Measurements from ENCODE around the gene NTM.

The NTM gene

DNA sequence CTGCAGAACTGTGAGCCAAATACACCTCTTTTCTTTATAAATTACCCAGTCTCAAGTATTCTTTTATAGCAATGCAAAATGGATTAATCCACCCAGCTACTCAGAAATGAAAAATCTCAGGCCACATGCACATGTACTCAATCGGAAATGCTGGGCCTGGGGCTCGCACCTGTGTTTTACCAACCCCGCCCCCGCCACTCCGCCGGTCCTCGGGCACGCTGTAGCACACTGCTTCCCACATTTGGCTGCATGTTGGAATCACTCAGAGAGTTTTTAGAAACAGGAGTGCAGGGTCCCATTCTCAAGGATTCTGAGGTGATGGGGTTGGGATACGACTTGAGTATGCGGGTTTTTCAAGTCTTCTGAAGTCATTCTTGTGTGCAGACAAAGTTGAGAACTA lies 284.4 kb downstream of the NTM start:
- ChIA-PET POLR2A (no interaction called here), CTCF (no interaction called here)
- Histone ChIP-seq H3K4me3 (ENCODE audit: low read depth, low read length) (no peak overlapping the region), H3K4me1 (ENCODE audit: control insufficient read depth, insufficient read depth, low read length) (no peaks in the 10 kb centered on the region), H3K36me3 (ENCODE audit: control insufficient read depth in 2 of 2, insufficient read depth in 1 of 2, low read length in 2 of 2) (no peaks in the 10 kb centered on the region), H3K9me3 (ENCODE audit: control insufficient read depth, insufficient read depth, low read depth, low read length) (no peaks in the 10 kb centered on the region), H3K27ac (ENCODE audit: extremely low read depth, low read depth, low read length) (no peak overlapping the region)
- TF ChIP-seq ZEB2 (tag by site-specific recombination; IDR thresholded peaks at IDR 0.05) (no peak), ZNF274 (IDR thresholded peaks at IDR 0.05; ENCODE audit: low read length) (no peak), ZNF274 (tag by site-specific recombination; IDR thresholded peaks at IDR 0.05; ENCODE audit: borderline replicate concordance) (no peak), SCRT2 (tag by site-specific recombination; IDR thresholded peaks at IDR 0.05) (no peak), ZNF133 (tag by site-specific recombination; IDR thresholded peaks at IDR 0.05) (no peak), PRDM1 (tag by site-specific recombination; IDR thresholded peaks at IDR 0.05) (no peak), TRIM28 (IDR thresholded peaks at IDR 0.05; ENCODE audit: borderline replicate concordance, low read length) (no peak), TCF7L2 (IDR thresholded peaks at IDR 0.05; ENCODE audit: borderline replicate concordance, low read depth, low read length) (no peak), ZNF558 (tag by site-specific recombination; IDR thresholded peaks at IDR 0.05) (no peak), KLF7 (tag by site-specific recombination; IDR thresholded peaks at IDR 0.05; ENCODE audit: borderline replicate concordance) (no peak)
- TF ChIP-seq, protein P1, sequence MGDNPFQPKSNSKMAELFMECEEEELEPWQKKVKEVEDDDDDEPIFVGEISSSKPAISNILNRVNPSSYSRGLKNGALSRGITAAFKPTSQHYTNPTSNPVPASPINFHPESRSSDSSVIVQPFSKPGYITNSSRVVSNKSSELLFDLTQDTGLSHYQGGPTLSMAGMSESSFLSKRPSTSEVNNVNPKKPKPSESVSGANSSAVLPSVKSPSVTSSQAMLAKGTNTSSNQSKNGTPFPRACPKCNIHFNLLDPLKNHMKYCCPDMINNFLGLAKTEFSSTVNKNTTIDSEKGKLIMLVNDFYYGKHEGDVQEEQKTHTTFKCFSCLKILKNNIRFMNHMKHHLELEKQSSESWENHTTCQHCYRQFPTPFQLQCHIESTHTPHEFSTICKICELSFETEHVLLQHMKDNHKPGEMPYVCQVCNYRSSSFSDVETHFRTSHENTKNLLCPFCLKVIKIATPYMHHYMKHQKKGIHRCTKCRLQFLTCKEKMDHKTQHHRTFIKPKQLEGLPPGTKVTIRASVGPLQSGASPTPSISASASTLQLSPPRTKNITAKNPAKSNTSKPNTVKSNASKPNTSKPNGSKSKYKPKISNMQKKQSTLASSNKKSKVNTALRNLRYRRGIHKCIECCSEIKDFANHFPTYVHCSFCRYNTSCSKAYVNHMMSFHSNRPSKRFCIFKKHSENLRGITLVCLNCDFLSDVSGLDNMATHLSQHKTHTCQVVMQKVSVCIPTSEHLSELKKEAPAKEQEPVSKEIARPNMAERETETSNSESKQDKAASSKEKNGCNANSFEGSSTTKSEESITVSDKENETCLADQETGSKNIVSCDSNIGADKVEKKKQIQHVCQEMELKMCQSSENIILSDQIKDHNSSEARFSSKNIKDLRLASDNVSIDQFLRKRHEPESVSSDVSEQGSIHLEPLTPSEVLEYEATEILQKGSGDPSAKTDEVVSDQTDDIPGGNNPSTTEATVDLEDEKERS (tag by site-specific recombination; IDR thresholded peaks at IDR 0.05) = no peak

DNA sequence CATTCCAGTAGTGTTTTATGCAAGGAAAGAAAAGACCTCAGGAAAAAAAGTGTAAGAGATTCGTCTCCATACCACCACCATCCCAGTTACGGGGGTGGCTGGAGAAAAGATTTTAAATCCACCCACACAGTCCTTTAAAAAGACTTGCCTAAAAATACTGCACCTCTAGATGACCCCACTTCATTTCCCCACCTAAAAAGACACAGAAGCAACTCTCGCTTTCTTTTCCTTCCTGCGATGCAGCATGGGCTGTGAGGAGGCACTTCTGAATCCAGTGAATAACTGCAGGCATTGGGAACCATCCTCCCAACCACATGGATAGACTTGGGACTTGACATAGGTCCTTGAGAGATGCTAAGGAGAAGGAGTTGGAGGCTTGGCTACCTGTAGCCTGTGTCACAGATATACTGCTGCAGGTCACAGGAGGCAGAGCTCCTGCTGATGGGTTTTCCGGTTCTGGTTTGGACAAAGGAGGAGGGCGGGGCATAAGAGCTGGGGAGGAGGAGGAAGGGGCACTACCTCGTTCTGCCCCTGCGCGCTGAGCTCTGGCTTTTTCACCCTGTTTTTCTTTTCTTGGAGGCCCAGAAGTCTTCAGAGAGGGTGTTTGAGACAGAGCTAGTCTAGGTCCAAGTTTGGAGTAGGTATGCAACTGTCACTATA lies 285.9 kb downstream of the NTM start:
- Histone ChIP-seq H3K9me3 (ENCODE audit: control insufficient read depth, insufficient read depth, low read depth, low read length) (no peaks in the 10 kb centered on the region), H3K27ac (ENCODE audit: extremely low read depth, low read depth, low read length) (no peak overlapping the region), H3K36me3 (ENCODE audit: control insufficient read depth in 2 of 2, insufficient read depth in 1 of 2, low read length in 2 of 2) (no peaks in the 10 kb centered on the region), H3K4me1 (ENCODE audit: control insufficient read depth, insufficient read depth, low read length) (no peaks in the 10 kb centered on the region), H3K4me3 (ENCODE audit: low read depth, low read length) (no peak overlapping the region)
- CTCF ChIA-PET = interaction anchor here (1.0 kb wide), 2 partner anchors 18 to 76 kb away, joined by 3 read pairs; no protein-coding TSS in a partner anchor
- TF ChIP-seq ZSCAN23 (tag by site-specific recombination; IDR thresholded peaks at IDR 0.05) = no peak
- TF ChIP-seq ZNF239 (tag by site-specific recombination; IDR thresholded peaks at IDR 0.05) = no peak
- no peak for TF ChIP-seq SETDB1 (IDR thresholded peaks at IDR 0.05; ENCODE audit: insufficient read length, low read length)
- no peak for TF ChIP-seq TCF7L2 (IDR thresholded peaks at IDR 0.05; ENCODE audit: borderline replicate concordance, low read depth, low read length)
- TF ChIP-seq PRDM1 (tag by site-specific recombination; IDR thresholded peaks at IDR 0.05) = no peak
- TF ChIP-seq ZNF624 (tag by site-specific recombination; IDR thresholded peaks at IDR 0.05) = no peak
- TF ChIP-seq SCRT1 (tag by site-specific recombination; IDR thresholded peaks at IDR 0.05; ENCODE audit: borderline replicate concordance) = no peak
- no peak for TF ChIP-seq ZNF174 (tag by site-specific recombination; IDR thresholded peaks at IDR 0.05)
- TF ChIP-seq MZF1 (tag by site-specific recombination; IDR thresholded peaks at IDR 0.05; ENCODE audit: borderline replicate concordance) = no peak
- TF ChIP-seq, protein P2, sequence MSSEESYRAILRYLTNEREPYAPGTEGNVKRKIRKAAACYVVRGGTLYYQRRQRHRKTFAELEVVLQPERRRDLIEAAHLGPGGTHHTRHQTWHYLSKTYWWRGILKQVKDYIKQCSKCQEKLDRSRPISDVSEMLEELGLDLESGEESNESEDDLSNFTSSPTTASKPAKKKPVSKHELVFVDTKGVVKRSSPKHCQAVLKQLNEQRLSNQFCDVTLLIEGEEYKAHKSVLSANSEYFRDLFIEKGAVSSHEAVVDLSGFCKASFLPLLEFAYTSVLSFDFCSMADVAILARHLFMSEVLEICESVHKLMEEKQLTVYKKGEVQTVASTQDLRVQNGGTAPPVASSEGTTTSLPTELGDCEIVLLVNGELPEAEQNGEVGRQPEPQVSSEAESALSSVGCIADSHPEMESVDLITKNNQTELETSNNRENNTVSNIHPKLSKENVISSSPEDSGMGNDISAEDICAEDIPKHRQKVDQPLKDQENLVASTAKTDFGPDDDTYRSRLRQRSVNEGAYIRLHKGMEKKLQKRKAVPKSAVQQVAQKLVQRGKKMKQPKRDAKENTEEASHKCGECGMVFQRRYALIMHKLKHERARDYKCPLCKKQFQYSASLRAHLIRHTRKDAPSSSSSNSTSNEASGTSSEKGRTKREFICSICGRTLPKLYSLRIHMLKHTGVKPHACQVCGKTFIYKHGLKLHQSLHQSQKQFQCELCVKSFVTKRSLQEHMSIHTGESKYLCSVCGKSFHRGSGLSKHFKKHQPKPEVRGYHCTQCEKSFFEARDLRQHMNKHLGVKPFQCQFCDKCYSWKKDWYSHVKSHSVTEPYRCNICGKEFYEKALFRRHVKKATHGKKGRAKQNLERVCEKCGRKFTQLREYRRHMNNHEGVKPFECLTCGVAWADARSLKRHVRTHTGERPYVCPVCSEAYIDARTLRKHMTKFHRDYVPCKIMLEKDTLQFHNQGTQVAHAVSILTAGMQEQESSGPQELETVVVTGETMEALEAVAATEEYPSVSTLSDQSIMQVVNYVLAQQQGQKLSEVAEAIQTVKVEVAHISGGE (tag by site-specific recombination; conservative IDR thresholded peaks at IDR 0.05; ENCODE audit: low read depth) = no peak
- TF ChIP-seq ZNF558 (tag by site-specific recombination; IDR thresholded peaks at IDR 0.05) = no peak
- TF ChIP-seq ZNF548 (tag by site-specific recombination; IDR thresholded peaks at IDR 0.05) = no peak
- no peak for TF ChIP-seq ZNF140 (tag by site-specific recombination; IDR thresholded peaks at IDR 0.05)
- no peak for TF ChIP-seq ZNF768 (tag by site-specific recombination; IDR thresholded peaks at IDR 0.05)
- no peak for TF ChIP-seq ZNF701 (tag by site-specific recombination; IDR thresholded peaks at IDR 0.05)
- no peak for TF ChIP-seq ZNF792 (tag by site-specific recombination; IDR thresholded peaks at IDR 0.05)
- TF ChIP-seq ZNF549 (tag by site-specific recombination; IDR thresholded peaks at IDR 0.05) = no peak
- TF ChIP-seq ZNF404 (tag by site-specific recombination; IDR thresholded peaks at IDR 0.05) = no peak
- POLR2A ChIA-PET = no interaction called here

Measured in HEK293 (cell line).